Epithelial cell of esophagus (primary cell): ENCODE results near the gene BORCS5.
A peak's percentile ranks its signal among the peaks of the same experiment; 100 is the strongest.
"Not testable (repeated sequence)": the region's sequence is repeated elsewhere in the genome, so short reads cannot be mapped to it uniquely, and the experiment has no call there.

Experiments used
- DNase-seq: peaks from one replicate; pipeline ENCODE4 v3.0.0; 2010; ENCODE audit warnings: low read depth
- H3K4me3 ChIP-seq: 2 replicates; pipeline ENCODE4 v1.5.1; 2011; ENCODE audit warnings: mild to moderate bottlenecking, low read length, control low read depth
- CTCF ChIP-seq: IDR thresholded peaks from 2 replicates; pipeline ENCODE4 v1.5.1; 2011; ENCODE audit warnings: low read depth, mild to moderate bottlenecking, low read length, control low read depth, inconsistent platforms; ENCODE audit not compliant: insufficient read depth; ENCODE audit errors: missing control alignments

BORCS5 gene

GRCh38 chr12:12468575-12468974 is 111.7 kb downstream of the BORCS5 start:
- H3K4me3 ChIP-seq = no peak overlapping the region
- DNase-seq = no peak
- no peak for TF ChIP-seq CTCF

GRCh38 chr12:12469386-12469785 is 112.5 kb downstream of the BORCS5 start:
- H3K4me3 ChIP-seq = no peak overlapping the region
- no peak for TF ChIP-seq CTCF

GRCh38 chr12:12470751-12471306 is 114.0 kb downstream of the BORCS5 start:
- TF ChIP-seq CTCF = no peak
- no peak overlapping the region for H3K4me3 ChIP-seq
- DNase-seq = peak; percentile 46

More at GRCh38 chr12:12469386-12469785, 112.5 kb downstream of the BORCS5 start:
- DNase-seq = peak; percentile 100

GRCh38 chr12:12471982-12472961 is 115.4 kb downstream of the BORCS5 start:
- H3K4me3 ChIP-seq = not testable (repeated sequence)

GRCh38 chr12:12473223-12473622 is 116.3 kb downstream of the BORCS5 start:
- no peak for DNase-seq
- TF ChIP-seq CTCF = no peak
- H3K4me3 ChIP-seq = no peak overlapping the region

More at GRCh38 chr12:12471982-12472961, 115.4 kb downstream of the BORCS5 start:
- not testable (repeated sequence) for DNase-seq

- no peak overlapping the region for H3K4me3 ChIP-seq
- TF ChIP-seq CTCF = no peak
- no peak for DNase-seq
Measured at GRCh38 chr12:12474471-12474928, 117.6 kb downstream of the BORCS5 start.
